ENCODE data around the gene CSH2. TPM values are rescaled to one million over a fixed set of nuclear protein-coding genes. Genes with fewer than 3 reads are reported as not detected.

CSH2 gene
- total RNA-seq, 1 experiment from 2014 or later: not detected

- ChIA-PET CTCF (interaction anchor here (0.7 kb wide), 2 partner anchors 9 to 213 kb away, joined by 3 to 4 read pairs; partner anchors contain the start of gene MAP3K3), POLR2A (ENCODE audit: low non-redundant PET) (no interaction called here)
- Histone ChIP-seq H3K27ac (ENCODE audit: low read depth, low read length, poor library complexity, severe bottlenecking) (no peak overlapping the region), H3K9me3 (ENCODE audit: low read depth, low read length, poor library complexity, severe bottlenecking) (no peaks in the 10 kb centered on the region), H3K4me3 (ENCODE audit: low read depth, low read length, poor library complexity, severe bottlenecking) (no peak overlapping the region), H3K27me3 (replicated peaks; ENCODE audit: insufficient read depth, low read depth, low read length, poor library complexity) (no peaks in the 10 kb centered on the region), H3K4me1 (ENCODE audit: insufficient read depth, low read length, poor library complexity, severe bottlenecking) (peaks cover 31% of the 10 kb centered on the region), H3K36me3 (ENCODE audit: insufficient read depth, low read length, poor library complexity, severe bottlenecking) (peaks cover 72% of the 10 kb centered on the region)
- intact Hi-C loops (cut with micrococcal nuclease; ENCODE audit: unreplicated experiment): loop anchor here (2.0 kb wide), 1 partner anchor 134 kb away; the partner anchor contains the start of gene LIMD2
- no peak for TF ChIP-seq EZH2 (IDR thresholded peaks at IDR 0.05; ENCODE audit: borderline replicate concordance, low read depth, low read length, poor library complexity, severe bottlenecking)
- TF ChIP-seq CTCF (conservative IDR thresholded peaks at IDR 0.05; ENCODE audit: low read depth, low read length): peak; percentile 93
- no TSS peak for BruUV-seq (replicated peaks)
- peak; percentile 95 for DNase-seq (ENCODE audit: low spot score)
These were observed 38.9 kb downstream of the CSH2 start for GRCh38 chr17:63834431-63835166.

- H3K4me1 ChIP-seq (ENCODE audit: insufficient read depth, low read length, poor library complexity, severe bottlenecking): peaks cover 28% of the 10 kb centered on the region
- no peak overlapping the region for H3K4me3 ChIP-seq (ENCODE audit: low read depth, low read length, poor library complexity, severe bottlenecking)
- peaks cover 79% of the 10 kb centered on the region for H3K36me3 ChIP-seq (ENCODE audit: insufficient read depth, low read length, poor library complexity, severe bottlenecking)
- H3K27me3 ChIP-seq (replicated peaks; ENCODE audit: insufficient read depth, low read depth, low read length, poor library complexity): no peaks in the 10 kb centered on the region
- no peak for DNase-seq (ENCODE audit: low spot score)
- no TSS peak for BruUV-seq (replicated peaks)
- TF ChIP-seq CTCF (conservative IDR thresholded peaks at IDR 0.05; ENCODE audit: low read depth, low read length): no peak
- TF ChIP-seq EZH2 (IDR thresholded peaks at IDR 0.05; ENCODE audit: borderline replicate concordance, low read depth, low read length, poor library complexity, severe bottlenecking): no peak
- intact Hi-C loops (cut with micrococcal nuclease; ENCODE audit: unreplicated experiment): loop anchor here (2.0 kb wide), 1 partner anchor 133 kb away; the partner anchor contains the start of gene LIMD2
- H3K9me3 ChIP-seq (ENCODE audit: low read depth, low read length, poor library complexity, severe bottlenecking): no peaks in the 10 kb centered on the region
- H3K27ac ChIP-seq (ENCODE audit: low read depth, low read length, poor library complexity, severe bottlenecking): no peak overlapping the region
- ChIA-PET CTCF (interaction anchor here (0.6 to 0.7 kb wide), 3 partner anchors 9 to 212 kb away, joined by 3 to 4 read pairs (median 3); partner anchors contain the start of genes CCDC47, DDX42 and MAP3K3), POLR2A (ENCODE audit: low non-redundant PET) (no interaction called here)
These were observed 39.6 kb downstream of the CSH2 start for GRCh38 chr17:63833741-63834373.

GRCh38 chr17:63833026-63833740, 40.3 kb downstream of the CSH2 start:
- no peak for DNase-seq (ENCODE audit: low spot score)
- no TSS peak for BruUV-seq (replicated peaks)
- ChIA-PET CTCF (interaction anchor here (0.6 kb wide), 1 partner anchor 59 kb away, joined by 3 read pairs; the partner anchor contains the start of genes CCDC47 and DDX42), POLR2A (ENCODE audit: low non-redundant PET) (no interaction called here)
- TF ChIP-seq EZH2 (IDR thresholded peaks at IDR 0.05; ENCODE audit: borderline replicate concordance, low read depth, low read length, poor library complexity, severe bottlenecking) (no peak), CTCF (conservative IDR thresholded peaks at IDR 0.05; ENCODE audit: low read depth, low read length) (no peak)
- H3K4me3 ChIP-seq (ENCODE audit: low read depth, low read length, poor library complexity, severe bottlenecking): no peak overlapping the region
- no peak overlapping the region for H3K27ac ChIP-seq (ENCODE audit: low read depth, low read length, poor library complexity, severe bottlenecking)
- intact Hi-C loops (cut with micrococcal nuclease; ENCODE audit: unreplicated experiment): no loop called here
- H3K4me1 ChIP-seq (ENCODE audit: insufficient read depth, low read length, poor library complexity, severe bottlenecking): peaks cover 28% of the 10 kb centered on the region
- H3K27me3 ChIP-seq (replicated peaks; ENCODE audit: insufficient read depth, low read depth, low read length, poor library complexity): no peaks in the 10 kb centered on the region
- H3K9me3 ChIP-seq (ENCODE audit: low read depth, low read length, poor library complexity, severe bottlenecking): no peaks in the 10 kb centered on the region
- peaks cover 83% of the 10 kb centered on the region for H3K36me3 ChIP-seq (ENCODE audit: insufficient read depth, low read length, poor library complexity, severe bottlenecking)
